Uterus (tissue), 2 donors: ENCODE data around the gene C9orf50.

Experiments
- CTCF ChIP-seq, 4 experiments: fragments of 200-600 bp in 2 of 4; fragments of 450-650 bp in 2 of 4; sonication (generic) in 2 of 4; IDR thresholded peaks; one replicate each; pipeline ENCODE4 v1.5.1; 2016 to 2019; ENCODE audit warnings: antibody characterized with exemption in 4 of 4, mild to moderate bottlenecking in 2 of 4, moderate library complexity in 1 of 4
- POLR2A ChIP-seq, 2 donors: fragments of 450-650 bp; IDR thresholded peaks; one replicate each; pipeline ENCODE4 v1.6.1; 2016; ENCODE audit warnings: antibody characterized with exemption in 2 of 2, mild to moderate bottlenecking in 1 of 2, moderate library complexity in 1 of 2

GRCh38 chr9:129594632-129595031, 26.3 kb downstream of the C9orf50 start:
- TF ChIP-seq CTCF (IDR thresholded peaks at IDR 0.05) (no peak), POLR2A (IDR thresholded peaks at IDR 0.05) (no peak)
